PFSK-1 (cell line): Measurements from ENCODE around the gene CACNA1C.

Experiments
- FOXP2 ChIP-seq: optimal IDR thresholded peaks from 2 replicates; pipeline ENCODE3; 2011; ENCODE audit warnings: borderline replicate concordance, control low read depth, inconsistent platforms; ENCODE audit not compliant: insufficient read depth; ENCODE audit errors: extremely low read length, extremely low read depth
- POLR2AphosphoS5 ChIP-seq: IDR thresholded peaks from 2 replicates; pipeline ENCODE4 v1.6.1; 2012; ENCODE audit warnings: low read depth, mild to moderate bottlenecking, control low read depth, low read length, moderate library complexity
- REST ChIP-seq, 2 experiments: IDR thresholded peaks; 2 replicates each; pipeline versions ENCODE4 v1.6.1 to v1.8.0; 2011 to 2012; ENCODE audit warnings: low read depth in 2 of 2, low read length in 2 of 2, control low read depth in 1 of 2, inconsistent platforms in 1 of 2, mild to moderate bottlenecking in 1 of 2, moderate library complexity in 1 of 2; ENCODE audit not compliant: insufficient read depth in 1 of 2
- SIN3A ChIP-seq: IDR thresholded peaks from 2 replicates; pipeline ENCODE4 v1.6.1; 2012; ENCODE audit warnings: mild to moderate bottlenecking, low read length, moderate library complexity, borderline replicate concordance; ENCODE audit not compliant: insufficient read depth
- TAF1 ChIP-seq: IDR thresholded peaks from 2 replicates; pipeline ENCODE4 v1.6.1; 2012; ENCODE audit warnings: low read length, control low read depth, borderline replicate concordance; ENCODE audit not compliant: insufficient read depth

CACNA1C gene

GRCh38 chr12:2084553-2085296 is 31.9 kb downstream of the CACNA1C start:
- TF ChIP-seq TAF1: no peak
- TF ChIP-seq SIN3A: no peak
- TF ChIP-seq REST (IDR thresholded peaks at IDR 0.05; ENCODE audit: insufficient read depth in 1 of 2, low read depth in 2 of 2, low read length in 2 of 2): no peak
- no peak for TF ChIP-seq POLR2AphosphoS5
- no peak for TF ChIP-seq FOXP2

GRCh38 chr12:2092354-2092753 is 39.6 kb downstream of the CACNA1C start:
- TF ChIP-seq REST (IDR thresholded peaks at IDR 0.05; ENCODE audit: insufficient read depth in 1 of 2, low read depth in 2 of 2, low read length in 2 of 2) (no peak), POLR2AphosphoS5 (no peak), FOXP2 (no peak), SIN3A (no peak), TAF1 (no peak)

- TF ChIP-seq REST (IDR thresholded peaks at IDR 0.05; ENCODE audit: insufficient read depth in 1 of 2, low read depth in 2 of 2, low read length in 2 of 2) (no peak), POLR2AphosphoS5 (no peak), SIN3A (no peak), TAF1 (no peak), FOXP2 (no peak)
These were observed 40.1 kb downstream of the CACNA1C start for GRCh38 chr12:2092890-2093289.

GRCh38 chr12:2094597-2094996 is 41.8 kb downstream of the CACNA1C start:
- TF ChIP-seq REST (IDR thresholded peaks at IDR 0.05; ENCODE audit: insufficient read depth in 1 of 2, low read depth in 2 of 2, low read length in 2 of 2) (no peak), POLR2AphosphoS5 (no peak), TAF1 (no peak), FOXP2 (no peak), SIN3A (no peak)

- no peak for TF ChIP-seq TAF1
- TF ChIP-seq SIN3A: no peak
- no peak for TF ChIP-seq POLR2AphosphoS5
- TF ChIP-seq REST (IDR thresholded peaks at IDR 0.05; ENCODE audit: insufficient read depth in 1 of 2, low read depth in 2 of 2, low read length in 2 of 2): no peak
- TF ChIP-seq FOXP2: no peak
These were observed 43.1 kb downstream of the CACNA1C start for GRCh38 chr12:2095878-2096277.
